GM12891 (cell line): ENCODE results near the gene MYL6B.
"Not testable (repeated sequence)": the region's sequence is repeated elsewhere in the genome, so short reads cannot be mapped to it uniquely, and the experiment has no call there.

ENCODE experiments used
- DNase-seq: peaks from one replicate; pipeline ENCODE4 v3.0.0; 2011; ENCODE audit warnings: low spot score; ENCODE audit not compliant: insufficient read length
- FAIRE-seq: peaks from 2 replicates; lab custom pipeline; 2011; peaks lifted over from hg19 to GRCh38; lab: Jason Lieb, UNC
- PAX5 ChIP-seq: IDR thresholded peaks from 2 replicates; pipeline ENCODE4 v1.6.1; 2011; ENCODE audit warnings: low read length, moderate library complexity, mild to moderate bottlenecking; ENCODE audit not compliant: insufficient read depth, severe bottlenecking
- POLR2A ChIP-seq: IDR thresholded peaks from 2 replicates; pipeline ENCODE4 v1.6.1; 2011; ENCODE audit warnings: low read depth, low read length, control low read depth
- POLR2AphosphoS5 ChIP-seq: IDR thresholded peaks from 2 replicates; pipeline ENCODE4 v1.6.1; 2011; ENCODE audit warnings: low read depth, low read length, control low read depth
- POU2F2 ChIP-seq: IDR thresholded peaks from 2 replicates; pipeline ENCODE4 v1.6.1; 2011; ENCODE audit warnings: low read depth, mild to moderate bottlenecking, control low read depth, low read length, moderate library complexity
- SPI1 ChIP-seq: IDR thresholded peaks from 2 replicates; pipeline ENCODE4 v1.6.1; 2011; ENCODE audit warnings: low read depth, low read length, control low read depth
- TAF1 ChIP-seq: IDR thresholded peaks from 2 replicates; pipeline ENCODE4 v1.6.1; 2011; ENCODE audit warnings: low read depth, low read length, control low read depth

Gene MYL6B

GRCh38 chr12:56151672-56152131 is 685 bp upstream of the MYL6B start:
- TF ChIP-seq SPI1 (no peak), POLR2A (peak; percentile 41)
- DNase-seq (no peak), FAIRE-seq (peak; percentile 92)

GRCh38 chr12:56152756-56153677 is 630 bp downstream of the MYL6B start:
- FAIRE-seq = no peak

GRCh38 chr12:56153678-56154065 is 1.3 kb downstream of the MYL6B start:
- DNase-seq (no peak), FAIRE-seq (no peak)
- TF ChIP-seq PAX5 = no peak
- TF ChIP-seq POLR2AphosphoS5 = no peak
- no peak for TF ChIP-seq POU2F2
- TF ChIP-seq TAF1 = no peak
- TF ChIP-seq SPI1 = no peak
- TF ChIP-seq POLR2A = no peak

More at GRCh38 chr12:56152756-56153677, 630 bp downstream of the MYL6B start:
- TF ChIP-seq POU2F2 = no peak
- no peak for TF ChIP-seq SPI1
- TF ChIP-seq PAX5 = no peak
- no peak for TF ChIP-seq POLR2AphosphoS5
- TF ChIP-seq TAF1 = no peak
- no peak for TF ChIP-seq POLR2A
- no peak for DNase-seq

GRCh38 chr12:56154246-56154771 is 1.9 kb downstream of the MYL6B start:
- FAIRE-seq (no peak), DNase-seq (no peak)
- no peak for TF ChIP-seq POLR2AphosphoS5
- no peak for TF ChIP-seq POLR2A
- TF ChIP-seq TAF1 = no peak
- TF ChIP-seq PAX5 = no peak
- no peak for TF ChIP-seq SPI1
- no peak for TF ChIP-seq POU2F2

GRCh38 chr12:56154818-56155217 is 2.4 kb downstream of the MYL6B start:
- FAIRE-seq (no peak), DNase-seq (no peak)
- TF ChIP-seq PAX5 = no peak
- TF ChIP-seq POU2F2 = no peak
- TF ChIP-seq POLR2AphosphoS5 = no peak
- no peak for TF ChIP-seq SPI1
- no peak for TF ChIP-seq POLR2A

GRCh38 chr12:56155256-56155845 is 3.0 kb downstream of the MYL6B start:
- FAIRE-seq (no peak), DNase-seq (no peak)
- TF ChIP-seq TAF1 = no peak
- no peak for TF ChIP-seq POLR2A
- no peak for TF ChIP-seq PAX5
- no peak for TF ChIP-seq POLR2AphosphoS5
- no peak for TF ChIP-seq SPI1
- no peak for TF ChIP-seq POU2F2

- not testable (repeated sequence) for FAIRE-seq, DNase-seq
Observed at GRCh38 chr12:56156464-56157200, 4.2 kb downstream of the MYL6B start.

- peak; percentile 59 for TF ChIP-seq SPI1
- TF ChIP-seq TAF1 = peak; percentile 71
- peak; percentile 2; the same call in 1 of the 2 replicates for TF ChIP-seq POU2F2
- TF ChIP-seq PAX5 = peak; percentile 65
- TF ChIP-seq POLR2AphosphoS5 = no peak
- no peak for TF ChIP-seq POLR2A
- FAIRE-seq (no peak), DNase-seq (peak; percentile 64)
Observed at GRCh38 chr12:56157201-56158028, 5.0 kb downstream of the MYL6B start.
